ENCODE results near the gene PYROXD2.

Gene PYROXD2

DNA sequence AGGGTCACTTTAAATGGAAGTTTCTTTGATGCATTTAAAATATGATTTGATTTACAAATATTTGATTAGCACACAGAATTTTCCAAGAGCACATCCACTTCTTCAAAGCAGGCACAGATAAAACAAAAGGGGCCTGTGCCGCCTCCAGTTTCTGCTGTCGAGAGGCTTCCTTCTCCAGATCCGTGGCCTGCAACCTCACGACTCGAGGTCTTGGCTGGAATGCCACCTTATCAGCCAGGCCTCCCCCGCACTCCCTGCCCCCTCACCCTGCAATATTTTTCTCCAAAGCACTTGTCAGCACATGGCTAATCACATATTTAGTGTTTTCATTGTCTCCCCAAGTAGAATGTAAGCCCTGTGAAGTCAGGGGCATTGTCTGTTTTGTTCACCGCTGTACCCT lies 12.5 kb downstream of the PYROXD2 start:
- no peak for DNase-seq (ENCODE audit: extremely low read depth, low read depth)

DNA sequence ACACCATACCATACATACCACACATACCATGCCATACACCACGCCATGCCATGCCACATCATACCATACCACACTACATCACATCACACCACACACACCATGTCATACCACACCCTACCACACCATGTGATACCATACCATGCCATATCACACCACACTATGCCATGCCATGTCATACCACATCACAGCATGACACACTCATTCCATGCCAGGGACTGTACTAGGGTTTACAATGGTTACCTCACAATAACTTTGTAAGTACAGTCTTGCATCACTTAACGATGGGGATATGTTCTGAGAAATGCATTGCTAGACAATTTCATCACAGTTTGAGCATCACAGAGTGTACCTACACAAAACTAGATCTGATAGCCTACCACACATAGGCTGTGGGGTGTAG lies 14.5 kb downstream of the PYROXD2 start:
- H3K4me3 ChIP-seq (replicated peaks; ENCODE audit: low read depth, low read length): no peak overlapping the region
- TF ChIP-seq, protein P1, sequence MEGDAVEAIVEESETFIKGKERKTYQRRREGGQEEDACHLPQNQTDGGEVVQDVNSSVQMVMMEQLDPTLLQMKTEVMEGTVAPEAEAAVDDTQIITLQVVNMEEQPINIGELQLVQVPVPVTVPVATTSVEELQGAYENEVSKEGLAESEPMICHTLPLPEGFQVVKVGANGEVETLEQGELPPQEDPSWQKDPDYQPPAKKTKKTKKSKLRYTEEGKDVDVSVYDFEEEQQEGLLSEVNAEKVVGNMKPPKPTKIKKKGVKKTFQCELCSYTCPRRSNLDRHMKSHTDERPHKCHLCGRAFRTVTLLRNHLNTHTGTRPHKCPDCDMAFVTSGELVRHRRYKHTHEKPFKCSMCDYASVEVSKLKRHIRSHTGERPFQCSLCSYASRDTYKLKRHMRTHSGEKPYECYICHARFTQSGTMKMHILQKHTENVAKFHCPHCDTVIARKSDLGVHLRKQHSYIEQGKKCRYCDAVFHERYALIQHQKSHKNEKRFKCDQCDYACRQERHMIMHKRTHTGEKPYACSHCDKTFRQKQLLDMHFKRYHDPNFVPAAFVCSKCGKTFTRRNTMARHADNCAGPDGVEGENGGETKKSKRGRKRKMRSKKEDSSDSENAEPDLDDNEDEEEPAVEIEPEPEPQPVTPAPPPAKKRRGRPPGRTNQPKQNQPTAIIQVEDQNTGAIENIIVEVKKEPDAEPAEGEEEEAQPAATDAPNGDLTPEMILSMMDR (IDR thresholded peaks at IDR 0.05; ENCODE audit: low read depth, low read length, missing control alignments): no peak
- no peak for DNase-seq (ENCODE audit: extremely low read depth, low read depth)

More for the DNA sequence above, 12.5 kb downstream of the PYROXD2 start:
- H3K4me3 ChIP-seq (replicated peaks; ENCODE audit: low read depth, low read length): no peak overlapping the region
- TF ChIP-seq, protein P1 (IDR thresholded peaks at IDR 0.05; ENCODE audit: low read depth, low read length, missing control alignments): no peak

DNA sequence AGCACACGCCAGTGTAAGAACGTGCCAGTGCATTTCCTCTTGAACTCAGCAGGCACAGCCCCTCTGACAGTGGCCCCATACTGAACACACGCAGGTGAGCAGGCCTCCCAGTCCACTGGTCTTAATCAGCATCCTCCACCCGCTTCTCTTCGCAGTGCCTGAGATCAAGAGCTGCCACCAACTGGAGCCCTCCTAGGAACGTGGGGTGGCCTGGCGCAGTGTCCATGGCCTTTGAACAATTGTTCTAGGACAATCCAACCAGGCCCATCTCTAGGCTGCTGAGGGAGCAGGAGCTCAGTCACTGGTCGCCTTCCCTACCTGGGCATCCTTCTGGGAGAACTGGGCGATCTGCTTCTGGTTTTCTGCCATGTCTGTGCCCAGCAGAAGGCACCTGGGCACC lies 15.2 kb downstream of the PYROXD2 start:
- no peak overlapping the region for H3K4me3 ChIP-seq (replicated peaks; ENCODE audit: low read depth, low read length)
- TF ChIP-seq, protein P1 (IDR thresholded peaks at IDR 0.05; ENCODE audit: low read depth, low read length, missing control alignments): no peak
- no peak for DNase-seq (ENCODE audit: extremely low read depth, low read depth)

DNA sequence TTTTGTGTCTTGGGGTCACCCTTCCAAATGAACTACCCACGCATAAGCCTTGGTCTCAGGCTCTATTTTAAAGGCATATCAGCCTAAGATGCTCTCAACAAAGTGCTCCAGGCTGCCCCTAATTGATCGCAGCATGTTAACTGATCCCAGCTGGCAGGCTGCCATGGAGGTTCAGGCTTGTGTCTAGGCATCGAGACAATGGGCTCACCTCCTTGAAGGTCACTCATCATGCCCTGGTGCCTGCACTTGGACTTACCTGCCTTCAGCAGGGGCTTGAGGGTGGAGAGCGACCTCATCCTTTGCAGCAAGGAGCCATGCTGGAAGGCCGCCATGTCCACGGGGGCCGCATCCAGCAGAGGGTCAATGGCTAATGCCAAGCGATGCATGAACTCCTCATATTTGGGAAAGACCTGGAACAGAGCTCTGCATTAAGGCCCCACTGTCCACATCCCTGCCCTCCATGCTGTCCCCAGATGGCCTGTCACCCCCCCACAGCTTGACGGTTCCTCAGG lies 17.8 kb downstream of the PYROXD2 start:
- no peak overlapping the region for H3K4me3 ChIP-seq (replicated peaks; ENCODE audit: low read depth, low read length)
- DNase-seq (ENCODE audit: extremely low read depth, low read depth): no peak
- TF ChIP-seq, protein P1 (IDR thresholded peaks at IDR 0.05; ENCODE audit: low read depth, low read length, missing control alignments): no peak

DNA sequence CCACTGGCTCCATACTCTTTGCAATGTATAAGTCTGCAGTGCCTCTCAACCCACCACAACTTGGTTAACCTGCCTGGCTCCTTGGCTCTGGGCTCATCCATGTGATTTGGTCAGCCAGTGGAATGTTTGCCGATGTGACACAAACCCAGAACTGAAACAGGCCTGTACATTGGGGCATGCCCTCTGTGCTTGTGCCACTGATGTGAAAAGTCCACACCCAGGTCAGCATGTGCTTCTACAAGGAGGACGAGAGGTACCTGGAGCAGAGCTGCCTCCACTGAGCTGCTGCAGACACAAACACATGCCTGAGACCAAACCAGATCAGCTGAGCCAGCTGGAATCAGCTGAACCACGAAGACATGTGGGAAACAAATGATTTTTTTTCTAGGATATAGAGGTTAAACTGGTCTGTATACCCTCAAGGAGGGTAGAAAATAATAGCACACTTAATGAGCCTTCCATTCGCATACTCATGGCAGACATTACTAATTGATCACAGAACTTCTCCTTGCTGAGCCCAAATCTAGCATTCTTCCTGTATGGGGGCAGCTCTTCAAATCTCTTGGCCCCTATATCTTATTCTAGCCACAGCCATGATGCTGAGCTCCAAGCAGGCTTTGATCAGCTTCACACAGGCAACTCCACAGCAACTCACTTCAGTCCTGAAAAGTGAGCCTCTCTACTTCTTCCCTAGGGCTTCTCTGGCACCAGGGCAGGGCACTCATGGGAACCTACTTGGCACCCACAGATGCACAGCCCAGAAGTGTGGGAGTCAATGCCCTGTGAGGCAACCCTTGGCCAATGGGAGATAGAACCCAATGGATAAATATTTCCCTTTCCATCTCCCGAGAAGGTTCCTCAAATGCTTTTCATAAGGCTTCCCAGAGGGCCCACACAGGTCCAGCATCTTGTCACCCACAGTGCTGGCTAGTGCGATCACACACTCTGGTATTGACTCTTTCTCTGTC lies 18.6 kb downstream of the PYROXD2 start:
- TF ChIP-seq, protein P1 (IDR thresholded peaks at IDR 0.05; ENCODE audit: low read depth, low read length, missing control alignments): no peak
- no peak for DNase-seq (ENCODE audit: extremely low read depth, low read depth)
- no peak overlapping the region for H3K4me3 ChIP-seq (replicated peaks; ENCODE audit: low read depth, low read length)

DNA sequence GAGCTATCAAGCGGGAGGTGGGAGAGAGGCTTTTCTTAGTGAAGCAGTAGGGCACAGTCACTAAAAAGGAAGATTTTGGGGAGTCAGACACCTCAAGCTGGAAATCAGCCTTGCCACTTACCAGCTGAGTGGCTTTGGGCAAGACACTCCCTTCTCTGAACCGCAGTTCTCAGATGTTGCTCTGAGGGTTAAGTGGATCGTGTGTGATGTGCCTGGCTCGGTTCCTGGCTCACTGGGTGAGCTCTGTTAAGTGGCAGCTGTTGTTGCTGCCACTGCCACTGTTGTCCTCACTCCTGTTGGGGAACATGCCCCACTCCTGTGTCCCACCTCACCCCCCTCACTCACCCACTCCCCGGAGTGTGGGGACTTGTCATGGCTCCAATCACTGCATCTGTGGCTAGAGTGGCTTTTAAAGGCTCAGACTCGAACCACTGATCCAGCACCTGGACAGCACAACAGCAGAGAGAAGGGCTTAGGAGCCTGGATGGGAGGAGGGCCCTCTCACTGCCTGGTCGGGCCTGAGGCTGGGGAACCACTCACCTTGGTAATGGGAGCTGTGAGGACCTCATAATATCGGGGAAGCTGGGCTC lies 20.0 kb downstream of the PYROXD2 start:
- TF ChIP-seq, protein P1 (IDR thresholded peaks at IDR 0.05; ENCODE audit: low read depth, low read length, missing control alignments): no peak
- no peak for DNase-seq (ENCODE audit: extremely low read depth, low read depth)
- no peak overlapping the region for H3K4me3 ChIP-seq (replicated peaks; ENCODE audit: low read depth, low read length)

Data from HFF-Myc (cell line).